WERI-Rb-1 (cell line): ENCODE results near the gene CDH23.

Experiments
- DNase-seq: peaks from one replicate; pipeline ENCODE4 v3.0.0-alpha.2; 2020
- H3K27ac ChIP-seq: fragments of 250-450 bp; sonication (Bioruptor Pico); 2 replicates; pipeline ENCODE4 v1.5.1; 2020; ENCODE audit warnings: mild to moderate bottlenecking, moderate library complexity
- H3K27me3 ChIP-seq: fragments of 250-450 bp; sonication (Bioruptor Pico); 2 replicates; pipeline ENCODE4 v1.5.1; 2021; ENCODE audit warnings: mild to moderate bottlenecking, low read depth, moderate library complexity; ENCODE audit not compliant: insufficient read depth, severe bottlenecking
- H3K36me3 ChIP-seq: fragments of 250-450 bp; sonication (Bioruptor Pico); 2 replicates; pipeline ENCODE4 v1.5.1; 2020; ENCODE audit warnings: mild to moderate bottlenecking, moderate library complexity
- H3K4me3 ChIP-seq: 2 replicates; pipeline ENCODE4 v1.5.1; 2011; ENCODE audit warnings: low read depth, mild to moderate bottlenecking, control low read depth, low read length
- H3K9me3 ChIP-seq: fragments of 250-450 bp; sonication (Bioruptor Pico); 2 replicates; pipeline ENCODE4 v1.5.1; 2021; ENCODE audit warnings: mild to moderate bottlenecking, moderate library complexity; ENCODE audit not compliant: severe bottlenecking
- CTCF ChIP-seq: IDR thresholded peaks from 2 replicates; pipeline ENCODE4 v1.5.1; 2011; ENCODE audit warnings: low read depth, mild to moderate bottlenecking, control low read depth, inconsistent platforms, low read length

CDH23 gene

GRCh38 chr10:71748671-71749191 is 352.0 kb downstream of the CDH23 start:
- peaks cover 13% of the 10 kb centered on the region for H3K36me3 ChIP-seq
- H3K4me3 ChIP-seq = no peak overlapping the region
- DNase-seq = no peak
- TF ChIP-seq CTCF = no peak
- no peaks in the 10 kb centered on the region for H3K9me3 ChIP-seq
- H3K27ac ChIP-seq = no peak overlapping the region
- H3K27me3 ChIP-seq = no peaks in the 10 kb centered on the region

GRCh38 chr10:71749396-71749795 is 352.7 kb downstream of the CDH23 start:
- H3K36me3 ChIP-seq = peaks cover 12% of the 10 kb centered on the region
- H3K27me3 ChIP-seq = no peaks in the 10 kb centered on the region
- no peak overlapping the region for H3K27ac ChIP-seq
- no peak for TF ChIP-seq CTCF
- DNase-seq = no peak
- no peaks in the 10 kb centered on the region for H3K9me3 ChIP-seq
- H3K4me3 ChIP-seq = no peak overlapping the region

GRCh38 chr10:71750124-71750841 is 353.6 kb downstream of the CDH23 start:
- H3K9me3 ChIP-seq = no peaks in the 10 kb centered on the region
- H3K4me3 ChIP-seq = no peak overlapping the region
- DNase-seq = no peak
- no peak overlapping the region for H3K27ac ChIP-seq
- TF ChIP-seq CTCF = no peak
- H3K36me3 ChIP-seq = peaks cover 6% of the 10 kb centered on the region
- H3K27me3 ChIP-seq = no peaks in the 10 kb centered on the region

- H3K4me3 ChIP-seq = no peak overlapping the region
- no peak overlapping the region for H3K27ac ChIP-seq
These were observed 354.3 kb downstream of the CDH23 start for GRCh38 chr10:71750986-71751385.

GRCh38 chr10:71751515-71752224 is 354.9 kb downstream of the CDH23 start:
- H3K27ac ChIP-seq = no peak overlapping the region
- no peaks in the 10 kb centered on the region for H3K27me3 ChIP-seq
- TF ChIP-seq CTCF = no peak
- DNase-seq = no peak
- no peaks in the 10 kb centered on the region for H3K36me3 ChIP-seq
- H3K4me3 ChIP-seq = no peak overlapping the region
- H3K9me3 ChIP-seq = no peaks in the 10 kb centered on the region

More at GRCh38 chr10:71750986-71751385, 354.3 kb downstream of the CDH23 start:
- Histone ChIP-seq H3K9me3 (no peaks in the 10 kb centered on the region), H3K36me3 (no peaks in the 10 kb centered on the region), H3K27me3 (no peaks in the 10 kb centered on the region)
- no peak for DNase-seq
- TF ChIP-seq CTCF = no peak
